Measurements from ENCODE around the gene NPTXR.

DNA sequence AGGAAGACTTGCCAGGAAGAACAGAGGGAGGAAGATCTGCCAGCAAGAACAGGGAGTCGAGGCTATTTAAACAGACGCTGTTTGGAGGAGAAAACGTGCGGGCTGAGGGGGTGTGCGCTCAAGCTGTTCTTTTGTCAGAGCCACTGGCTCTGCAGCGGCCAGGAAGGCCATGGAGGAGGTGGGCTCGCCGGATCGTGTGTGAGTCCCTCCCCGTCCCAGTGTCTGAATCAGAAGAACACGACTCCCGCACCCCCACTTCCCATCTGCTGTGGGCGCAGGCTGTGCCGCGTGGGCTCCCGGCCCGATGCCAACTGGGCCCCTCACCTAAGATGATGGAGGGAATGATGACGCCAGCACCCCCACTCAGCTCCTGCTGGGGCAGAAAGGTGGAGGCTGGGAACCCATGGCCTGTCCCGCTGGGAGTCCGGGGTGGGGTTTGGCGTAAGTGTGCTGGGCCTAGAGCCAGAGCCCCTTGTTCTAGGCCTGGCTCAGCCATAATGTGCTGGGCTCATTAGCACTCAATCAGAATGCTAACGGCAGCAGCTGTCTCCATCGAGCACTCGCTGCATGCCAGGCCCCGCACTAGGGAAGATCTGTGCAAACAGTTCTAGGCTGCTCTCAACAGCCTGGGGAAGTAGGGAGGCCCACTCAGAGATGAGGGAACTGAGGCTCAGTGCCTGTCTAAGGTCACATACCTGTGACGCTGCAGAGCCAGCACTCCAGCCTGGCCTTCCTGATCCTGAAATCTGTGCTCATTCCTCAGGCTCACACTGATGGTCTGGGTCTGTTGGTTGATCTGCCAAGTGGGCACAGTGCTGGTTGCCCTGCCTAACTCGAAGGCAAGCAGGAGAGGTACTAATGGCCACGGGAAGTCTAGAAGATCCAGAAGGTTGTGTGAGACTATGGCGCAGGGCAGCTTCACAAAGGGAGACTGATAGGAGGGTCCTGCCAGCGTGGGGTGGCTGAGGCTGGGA lies 11.5 kb downstream of the NPTXR start:
- TF ChIP-seq, protein P1, sequence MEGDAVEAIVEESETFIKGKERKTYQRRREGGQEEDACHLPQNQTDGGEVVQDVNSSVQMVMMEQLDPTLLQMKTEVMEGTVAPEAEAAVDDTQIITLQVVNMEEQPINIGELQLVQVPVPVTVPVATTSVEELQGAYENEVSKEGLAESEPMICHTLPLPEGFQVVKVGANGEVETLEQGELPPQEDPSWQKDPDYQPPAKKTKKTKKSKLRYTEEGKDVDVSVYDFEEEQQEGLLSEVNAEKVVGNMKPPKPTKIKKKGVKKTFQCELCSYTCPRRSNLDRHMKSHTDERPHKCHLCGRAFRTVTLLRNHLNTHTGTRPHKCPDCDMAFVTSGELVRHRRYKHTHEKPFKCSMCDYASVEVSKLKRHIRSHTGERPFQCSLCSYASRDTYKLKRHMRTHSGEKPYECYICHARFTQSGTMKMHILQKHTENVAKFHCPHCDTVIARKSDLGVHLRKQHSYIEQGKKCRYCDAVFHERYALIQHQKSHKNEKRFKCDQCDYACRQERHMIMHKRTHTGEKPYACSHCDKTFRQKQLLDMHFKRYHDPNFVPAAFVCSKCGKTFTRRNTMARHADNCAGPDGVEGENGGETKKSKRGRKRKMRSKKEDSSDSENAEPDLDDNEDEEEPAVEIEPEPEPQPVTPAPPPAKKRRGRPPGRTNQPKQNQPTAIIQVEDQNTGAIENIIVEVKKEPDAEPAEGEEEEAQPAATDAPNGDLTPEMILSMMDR (IDR thresholded peaks at IDR 0.05), result no peak
- TF ChIP-seq EP300 (IDR thresholded peaks at IDR 0.05), result no peak
- no peak for TF ChIP-seq POLR2AphosphoS5 (IDR thresholded peaks at IDR 0.05)
- no peak for TF ChIP-seq POLR2A (IDR thresholded peaks at IDR 0.05)
